D721Med (cell line): ENCODE data around the gene EFHD2.
"Not testable (repeated sequence)": the region's sequence is repeated elsewhere in the genome, so short reads cannot be mapped to it uniquely, and the experiment has no call there.

ENCODE experiments used
- DNase-seq: peaks from one replicate; pipeline ENCODE4 v3.0.0; 2011; ENCODE audit warnings: low spot score; ENCODE audit not compliant: insufficient read length
- FAIRE-seq: peaks from 2 replicates; lab custom pipeline; 2011; peaks lifted over from hg19 to GRCh38; lab: Jason Lieb, UNC
- CTCF ChIP-seq: IDR thresholded peaks from 2 replicates; pipeline ENCODE4 v1.5.1; 2012; ENCODE audit warnings: mild to moderate bottlenecking, control low read depth; ENCODE audit not compliant: insufficient read depth; ENCODE audit errors: missing control alignments

EFHD2 gene

GRCh38 chr1:15382601-15383518, 26.8 kb upstream of the EFHD2 start:
- TF ChIP-seq CTCF, result no peak
- FAIRE-seq (no peak), DNase-seq (no peak)

- FAIRE-seq, result no peak
- TF ChIP-seq CTCF, result no peak
- DNase-seq, result no peak
These were observed 25.9 kb upstream of the EFHD2 start for GRCh38 chr1:15383810-15384209.

GRCh38 chr1:15384301-15384901, 25.3 kb upstream of the EFHD2 start:
- no peak for TF ChIP-seq CTCF
- DNase-seq (no peak), FAIRE-seq (no peak)

GRCh38 chr1:15385420-15385819, 24.3 kb upstream of the EFHD2 start:
- FAIRE-seq (no peak), DNase-seq (no peak)
- TF ChIP-seq CTCF, result no peak

GRCh38 chr1:15386164-15386749, 23.4 kb upstream of the EFHD2 start:
- DNase-seq (no peak), FAIRE-seq (no peak)
- no peak for TF ChIP-seq CTCF

GRCh38 chr1:15388201-15388880, 21.3 kb upstream of the EFHD2 start:
- no peak for FAIRE-seq
- no peak for DNase-seq
- no peak for TF ChIP-seq CTCF

GRCh38 chr1:15389828-15390227, 19.9 kb upstream of the EFHD2 start:
- not testable (repeated sequence) for DNase-seq, FAIRE-seq
